Frontal cortex (tissue), 4 donors: ENCODE data around the gene CASKIN2. TPM values are rescaled to one million over a fixed set of nuclear protein-coding genes. Genes with fewer than 3 reads are reported as not detected.
A peak's percentile ranks its signal among the peaks of the same experiment; 100 is the strongest.

Experiments used
- DNase-seq, 2 donors: peaks; one replicate each; pipeline ENCODE4 v3.0.0; 2012; ENCODE audit warnings: low spot score in 2 of 2
- FAIRE-seq: peaks from 2 replicates; lab custom pipeline; 2012; peaks lifted over from hg19 to GRCh38; lab: Jason Lieb, UNC
- total RNA-seq: library from RNA; depleted of rRNA; stranded (reverse); fragments of >200 nt; gene quantifications from one replicate; pipeline ENCODE4 v1.2.3, GENCODE V29; 2014
- donor health status: control.
- donor health status: control.
- donor health status: control.

Gene CASKIN2
- total RNA-seq, 1 donor from 2014 or later = 6.1 TPM

DNA sequence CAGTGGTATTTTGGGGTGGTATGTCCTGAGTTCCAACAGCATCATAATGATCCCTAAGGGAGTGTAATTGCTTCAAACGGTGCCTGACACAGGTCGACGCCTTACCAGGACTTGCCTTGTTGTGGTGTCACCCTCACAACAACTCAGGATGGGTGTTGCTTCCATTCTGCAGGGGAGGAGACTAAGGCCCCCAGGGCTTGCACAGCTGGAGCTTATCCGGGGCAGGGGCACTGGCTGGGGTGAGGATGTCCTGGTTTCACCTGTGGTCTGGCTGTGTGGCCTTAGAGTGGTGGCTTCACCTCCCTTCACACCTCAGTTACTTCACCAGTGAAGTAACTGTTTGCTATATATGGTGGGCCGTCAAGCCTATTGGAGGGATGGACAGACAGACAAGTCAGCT lies 33.5 kb upstream of the CASKIN2 start:
- no peak for DNase-seq
- FAIRE-seq = no peak

DNA sequence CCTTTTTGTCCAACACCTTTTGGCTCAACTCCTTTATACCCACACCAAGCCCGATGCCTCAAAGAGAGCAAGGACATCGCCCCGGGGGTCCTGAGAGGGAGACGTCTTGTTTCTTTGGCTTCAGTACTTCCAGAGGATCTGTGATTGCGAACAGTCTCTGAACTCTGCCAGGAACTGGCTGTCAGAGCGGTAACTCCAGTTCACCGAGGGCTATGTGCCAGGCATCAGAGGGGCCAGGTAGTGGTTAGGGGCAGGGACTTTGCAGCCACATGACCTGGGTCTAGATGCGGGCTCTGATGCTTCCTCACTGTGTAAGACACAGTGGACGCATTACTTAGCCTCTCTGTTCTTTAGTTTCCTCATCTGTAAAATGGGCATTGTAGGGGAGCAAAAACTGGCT lies 31.8 kb upstream of the CASKIN2 start:
- no peak for DNase-seq
- no peak for FAIRE-seq

GRCh38 chr17:75546181-75546580 lies 30.8 kb upstream of the CASKIN2 start:
- FAIRE-seq (no peak), DNase-seq (no peak)

DNA sequence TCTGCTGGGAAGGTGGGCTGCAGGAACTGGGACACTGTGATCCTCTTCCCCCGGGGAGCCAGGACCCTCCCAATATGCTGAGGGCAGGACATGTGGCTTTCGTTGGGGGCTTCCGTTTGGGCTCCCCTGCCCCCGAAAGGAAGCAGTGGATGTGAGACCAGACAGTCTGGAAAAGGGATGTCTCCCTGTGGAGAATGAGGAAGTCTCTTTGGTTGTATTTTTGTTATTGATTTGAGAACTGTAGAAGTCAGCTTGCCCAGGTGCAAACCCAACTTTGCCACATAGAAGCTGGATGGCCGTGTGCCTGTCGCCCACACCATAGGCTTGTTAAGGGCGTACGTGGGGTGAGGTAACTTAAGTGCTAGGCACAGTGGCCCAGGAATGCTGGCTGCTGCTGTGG lies 28.9 kb upstream of the CASKIN2 start:
- DNase-seq (no peak), FAIRE-seq (no peak)

DNA sequence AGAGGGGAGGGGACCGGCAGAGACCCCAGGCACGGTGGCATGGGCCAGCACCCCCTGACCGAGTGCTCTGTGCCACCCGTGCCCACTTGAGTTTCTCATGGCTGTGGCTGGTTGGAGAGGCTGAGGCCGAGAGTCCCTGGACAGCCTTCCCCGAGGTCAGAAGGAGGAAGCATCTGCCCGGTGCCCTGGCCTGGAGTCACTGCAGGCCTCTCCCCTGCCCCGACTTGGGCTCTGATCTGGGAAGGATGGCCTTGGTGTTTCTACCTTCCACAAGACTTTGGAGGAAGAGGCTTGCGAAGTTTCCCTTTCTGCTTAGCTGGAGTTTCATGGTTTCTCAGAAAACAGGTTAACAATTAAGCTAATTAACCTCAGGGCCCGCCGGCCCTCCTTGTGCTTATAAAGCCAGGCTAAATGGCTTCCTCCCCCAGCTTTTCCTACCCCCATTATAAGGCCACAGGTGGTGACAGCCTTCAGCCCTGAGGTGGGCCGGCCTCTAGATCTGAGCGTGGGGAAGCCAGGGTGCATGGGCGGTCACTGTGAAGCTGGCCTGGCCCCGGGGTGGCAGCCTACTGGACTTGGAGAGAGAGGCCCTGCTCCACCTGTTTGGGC lies 27.5 kb upstream of the CASKIN2 start:
- FAIRE-seq = no peak
- no peak for DNase-seq

DNA sequence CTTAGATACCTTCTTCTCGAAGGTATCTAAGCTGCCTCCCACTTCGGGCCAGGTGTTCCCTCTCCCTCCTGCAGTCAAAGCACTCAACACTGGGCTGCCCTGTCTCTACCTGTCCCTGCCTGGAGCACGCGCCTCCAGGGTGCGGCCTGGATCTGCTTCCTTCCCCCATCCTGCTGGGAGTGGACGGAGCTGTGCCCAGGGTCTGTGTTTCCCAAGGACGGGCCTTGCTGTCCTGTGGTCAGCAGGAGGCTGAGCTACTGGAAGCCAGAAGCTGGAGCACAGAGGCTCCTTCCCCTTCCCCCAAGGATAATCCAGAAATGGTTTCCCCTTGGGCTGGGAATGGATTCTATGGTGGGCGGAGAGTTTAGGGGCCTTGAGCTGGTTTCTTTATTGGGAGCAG lies 26.9 kb upstream of the CASKIN2 start:
- no peak for DNase-seq

GRCh38 chr17:75540923-75541503 lies 25.7 kb upstream of the CASKIN2 start:
- DNase-seq (no peak), FAIRE-seq (no peak)

More for the DNA sequence above, 26.9 kb upstream of the CASKIN2 start:
- no peak for FAIRE-seq

GRCh38 chr17:75539967-75540729 lies 24.8 kb upstream of the CASKIN2 start:
- DNase-seq = no peak
- FAIRE-seq = no peak

DNA sequence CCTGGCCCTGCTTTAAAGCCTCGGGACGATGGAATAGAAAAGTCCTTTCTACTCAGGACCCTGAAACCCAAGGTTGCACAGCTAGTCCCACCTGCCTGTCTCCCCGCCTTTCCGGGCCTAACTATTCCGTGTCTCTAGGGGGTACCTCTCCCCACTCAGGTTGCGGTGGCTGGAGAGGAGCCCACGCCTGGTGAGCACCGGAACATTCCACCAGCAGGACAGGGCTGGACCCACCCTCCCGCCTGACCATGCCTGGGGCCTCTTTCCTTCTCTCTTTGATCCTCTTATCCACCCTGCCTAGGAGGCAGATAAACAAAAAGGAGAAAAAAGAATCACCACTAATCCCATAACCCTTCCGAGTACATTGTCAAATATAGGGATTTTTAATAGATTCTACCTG lies 21.0 kb upstream of the CASKIN2 start:
- FAIRE-seq (no peak), DNase-seq (no peak)

DNA sequence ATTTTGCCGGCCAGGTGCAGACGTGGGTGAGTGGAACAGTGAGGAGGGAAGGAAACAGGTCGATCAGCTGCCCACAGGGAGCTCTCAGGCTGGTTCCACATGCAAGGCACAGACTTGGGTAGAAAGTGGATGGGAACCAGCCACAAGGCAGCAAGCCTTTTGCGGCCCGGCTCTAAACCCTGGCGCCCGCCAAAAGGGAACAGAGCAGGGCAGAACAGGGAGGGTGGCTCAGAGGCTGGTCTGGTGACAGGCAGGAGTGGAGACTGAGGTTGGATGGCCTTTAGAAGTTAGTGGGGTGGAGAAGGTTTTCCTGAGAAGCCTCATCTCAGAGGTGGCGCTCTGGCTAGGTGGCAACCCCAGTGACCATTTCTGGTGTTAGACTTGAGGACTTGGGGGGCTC lies 20.5 kb upstream of the CASKIN2 start:
- DNase-seq = no peak
- FAIRE-seq = no peak

DNA sequence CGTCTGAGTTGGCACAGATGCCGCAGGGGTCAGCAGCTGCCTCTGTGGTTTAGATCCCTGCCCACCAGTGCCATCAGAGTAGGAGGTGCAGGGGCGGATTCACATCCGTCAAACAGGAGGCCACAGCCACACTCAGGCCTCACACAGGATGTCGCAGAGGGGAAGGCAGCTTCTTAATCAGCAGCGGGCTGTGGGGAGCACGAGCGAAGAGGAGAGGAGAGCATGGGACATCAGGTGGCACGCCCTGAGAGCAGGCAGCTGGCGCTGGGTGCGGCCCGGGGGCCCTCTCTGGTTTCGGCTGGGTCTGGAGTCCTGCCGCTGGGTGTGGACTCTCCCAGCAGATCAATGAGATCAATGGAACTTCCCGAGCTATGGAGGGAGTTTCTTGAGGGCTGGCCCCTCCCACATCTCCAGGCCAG lies 19.8 kb upstream of the CASKIN2 start:
- DNase-seq = no peak
- FAIRE-seq = no peak

DNA sequence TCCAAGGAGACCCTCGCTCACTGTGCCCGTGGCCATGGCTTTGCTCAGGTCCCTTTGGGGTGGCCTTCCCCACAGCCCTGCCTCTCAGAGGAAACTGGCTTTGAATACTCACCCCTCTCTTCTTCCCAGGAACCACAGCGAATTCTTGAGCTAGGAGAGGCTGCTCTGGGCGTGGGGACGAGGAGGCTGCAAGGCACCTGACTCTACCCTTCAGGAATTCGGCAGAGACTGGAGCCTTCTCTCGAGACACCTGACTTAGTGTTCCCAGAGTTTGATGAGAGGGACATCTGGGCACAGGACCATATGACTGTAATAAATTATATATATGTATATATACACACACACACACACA lies 16.4 kb upstream of the CASKIN2 start:
- DNase-seq (no peak), FAIRE-seq (no peak)

DNA sequence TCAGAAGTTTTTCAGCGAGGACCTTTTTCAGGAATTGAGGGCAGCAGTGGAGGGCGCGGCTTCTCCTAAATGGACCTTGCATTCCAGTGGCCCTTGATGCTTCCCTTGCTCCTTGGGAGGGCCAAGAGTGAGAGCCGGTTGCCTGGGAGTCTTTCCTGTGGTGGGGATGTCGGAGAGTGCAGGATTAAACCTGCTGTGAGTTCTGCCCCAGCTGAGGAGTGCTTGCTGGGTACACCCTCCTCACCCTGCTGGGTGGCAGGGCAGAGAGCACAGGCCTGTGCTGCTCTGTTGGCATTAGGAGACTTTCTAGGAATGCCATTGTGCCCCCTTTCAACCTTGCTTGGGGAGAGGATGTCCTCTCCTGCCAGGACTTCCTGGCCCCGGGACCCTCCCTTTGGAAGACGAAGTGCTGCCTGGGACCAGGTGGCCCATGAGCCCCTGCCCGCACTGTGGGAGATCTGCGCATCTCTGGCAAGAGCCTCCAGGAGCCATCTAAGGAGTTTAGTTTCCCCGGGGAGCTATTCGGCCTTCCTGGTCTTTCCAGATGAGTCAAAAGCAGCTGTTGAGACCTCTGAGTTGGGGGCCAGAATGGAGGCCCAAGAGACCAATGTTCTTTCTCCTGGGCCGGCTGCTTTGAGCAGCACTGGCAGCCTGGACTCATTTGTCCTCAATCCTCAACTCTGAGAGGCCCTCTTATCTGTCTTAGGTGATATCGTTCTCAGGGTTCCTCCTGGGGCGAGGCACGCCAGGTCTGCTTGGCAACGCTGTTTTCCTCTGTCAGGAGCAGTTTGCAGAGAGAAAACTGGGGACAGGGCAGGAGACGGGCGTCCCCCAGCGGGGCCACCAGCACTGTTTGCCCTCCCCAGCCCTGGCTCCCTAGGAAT lies 15.7 kb upstream of the CASKIN2 start:
- no peak for DNase-seq
- no peak for FAIRE-seq

DNA sequence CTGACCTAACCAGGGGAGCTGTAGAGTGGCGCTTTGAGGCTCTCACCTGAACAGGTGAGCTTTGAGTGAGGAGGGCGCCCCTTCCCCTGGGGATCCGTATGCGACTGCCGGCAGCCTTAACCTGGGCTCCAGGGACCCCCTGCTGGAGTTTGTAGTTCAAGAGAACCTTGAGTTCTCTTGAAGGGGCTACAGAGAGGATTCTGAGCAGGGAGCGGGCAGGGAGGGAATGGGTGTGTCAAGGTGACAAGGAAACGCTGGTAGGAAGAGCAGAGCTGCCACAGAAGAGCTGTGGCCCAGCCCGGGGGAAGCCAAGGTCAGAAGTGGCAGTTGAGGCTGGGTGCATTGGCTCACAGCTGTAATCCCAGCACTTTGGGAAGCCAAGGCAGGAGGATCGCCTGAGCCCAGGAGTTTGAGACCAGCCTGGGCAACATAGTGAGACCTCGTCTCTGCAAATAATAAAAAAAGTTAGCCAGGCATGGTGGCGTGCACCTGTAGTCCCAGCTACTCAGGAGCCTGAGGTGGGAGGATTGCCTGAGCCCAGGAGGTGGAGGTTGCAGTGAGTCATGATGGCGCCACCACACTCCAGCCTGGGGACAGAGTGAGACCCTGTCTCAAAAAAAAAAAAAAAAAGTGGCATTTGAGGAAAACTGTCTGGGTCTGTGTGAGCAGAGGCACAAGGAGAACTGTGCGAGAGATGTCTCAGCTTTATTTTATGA lies 11.4 kb upstream of the CASKIN2 start:
- DNase-seq (no peak), FAIRE-seq (no peak)

DNA sequence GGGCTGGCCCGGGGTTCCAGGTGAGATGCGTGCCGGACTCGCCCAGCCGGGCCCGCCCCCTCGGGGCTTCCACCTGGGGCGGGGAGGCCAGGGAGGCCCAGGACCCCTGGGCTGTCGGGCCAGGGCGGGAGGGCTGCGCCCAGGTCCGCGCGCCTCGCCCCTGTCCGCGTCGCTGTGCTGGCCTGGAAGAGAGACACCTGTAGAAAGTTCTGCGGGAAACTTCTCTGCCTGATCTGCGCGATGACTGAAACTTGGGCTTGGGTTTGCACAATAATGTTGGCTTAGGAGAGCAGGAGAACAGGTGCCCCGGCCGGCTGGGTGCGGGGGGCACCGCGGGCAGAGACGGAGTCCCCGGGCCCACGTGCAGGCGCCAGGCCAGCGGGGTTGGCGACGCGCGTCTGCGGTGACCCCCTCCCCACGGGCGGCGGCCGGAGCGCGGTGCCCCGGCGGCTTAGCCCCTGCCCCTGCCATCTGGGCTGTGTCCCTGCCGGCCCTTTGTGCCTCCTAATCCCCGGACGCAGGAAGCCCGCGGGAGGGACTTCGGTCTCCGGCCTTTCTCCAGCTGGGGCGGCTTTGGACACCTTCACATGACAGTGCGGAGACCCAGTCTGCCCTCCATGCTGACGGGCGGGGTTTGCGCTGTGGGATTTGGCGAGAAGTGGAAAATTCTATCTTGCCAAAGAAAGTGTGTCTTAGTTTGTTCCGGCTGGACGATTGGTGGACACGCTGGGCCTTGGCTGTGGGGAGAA lies 10.6 kb upstream of the CASKIN2 start:
- FAIRE-seq (no peak), DNase-seq (no peak)

- DNase-seq (peak; percentile 91 to 92), FAIRE-seq (no peak)
These were observed 9.9 kb upstream of the CASKIN2 start, which contains the start of gene LLGL2 for GRCh38 chr17:75524970-75525805. LLGL2 (plus strand) TSS chr17:75525697; CDS start chr17:75543427, 17,730 bp downstream.

DNA sequence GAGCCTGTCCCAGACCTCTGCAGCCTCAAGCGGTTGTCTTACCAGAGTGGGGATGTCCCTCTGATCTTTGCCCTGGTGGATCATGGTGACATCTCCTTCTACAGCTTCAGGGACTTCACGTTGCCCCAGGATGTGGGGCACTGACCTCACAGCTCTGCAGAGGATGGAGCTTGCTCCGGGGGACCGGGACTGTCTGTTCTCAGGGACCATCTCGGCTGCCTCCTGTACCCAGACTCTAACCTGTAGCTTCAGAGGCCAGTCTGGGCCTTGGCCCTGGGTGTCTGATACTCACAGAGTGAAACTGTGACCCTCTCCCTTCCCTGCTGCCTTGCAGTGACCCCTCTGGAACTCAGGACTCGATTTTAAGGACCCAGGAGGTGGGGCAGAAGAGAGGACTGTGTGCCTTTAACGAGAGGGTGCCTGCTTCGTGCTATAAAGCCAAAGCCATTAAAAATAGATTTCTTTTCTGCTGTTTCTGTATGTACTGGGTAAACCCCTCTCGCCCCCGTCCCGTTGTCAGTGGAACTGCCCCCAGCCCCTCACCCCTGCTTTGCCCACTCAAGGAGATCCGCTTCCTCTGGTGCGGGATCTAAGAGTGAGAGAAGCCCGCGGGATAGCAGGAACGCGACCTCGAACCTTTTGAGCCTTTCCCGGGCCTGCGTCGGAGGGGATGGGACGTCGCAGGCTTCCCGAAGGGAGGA lies 9.1 kb upstream of the CASKIN2 start:
- DNase-seq = no peak
- FAIRE-seq = no peak

DNA sequence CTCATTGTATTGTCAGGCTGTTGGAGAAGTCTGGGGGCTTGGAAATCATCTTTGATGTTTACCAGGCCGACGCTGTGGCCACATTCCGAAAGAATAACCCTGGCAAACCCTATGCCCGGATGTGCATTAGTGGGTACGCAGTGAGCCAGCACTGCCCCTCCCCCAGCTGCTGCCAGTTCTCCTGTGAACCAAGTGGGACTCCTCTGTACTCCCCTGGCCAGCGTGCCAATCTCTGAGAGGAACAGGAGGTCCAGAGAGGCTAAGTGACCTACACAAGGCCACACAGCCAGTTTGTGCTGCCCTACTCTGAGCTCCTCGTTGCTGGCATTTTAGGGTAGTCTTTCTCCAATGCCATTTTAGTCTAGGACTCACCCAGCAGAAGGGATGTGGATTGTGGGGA lies 8.3 kb upstream of the CASKIN2 start:
- FAIRE-seq (no peak), DNase-seq (no peak)
